GM12872 (cell line): ENCODE measurements around the gene MTPN.

ENCODE experiments used
- CTCF ChIP-seq: IDR thresholded peaks from 3 replicates; pipeline ENCODE4 v1.5.1; 2011; ENCODE audit warnings: low read depth, mild to moderate bottlenecking, low read length, moderate library complexity; ENCODE audit not compliant: insufficient read depth

The MTPN gene

GRCh38 chr7:135956393-135956792 lies 20.8 kb downstream of the MTPN start:
- no peak for TF ChIP-seq CTCF

DNA sequence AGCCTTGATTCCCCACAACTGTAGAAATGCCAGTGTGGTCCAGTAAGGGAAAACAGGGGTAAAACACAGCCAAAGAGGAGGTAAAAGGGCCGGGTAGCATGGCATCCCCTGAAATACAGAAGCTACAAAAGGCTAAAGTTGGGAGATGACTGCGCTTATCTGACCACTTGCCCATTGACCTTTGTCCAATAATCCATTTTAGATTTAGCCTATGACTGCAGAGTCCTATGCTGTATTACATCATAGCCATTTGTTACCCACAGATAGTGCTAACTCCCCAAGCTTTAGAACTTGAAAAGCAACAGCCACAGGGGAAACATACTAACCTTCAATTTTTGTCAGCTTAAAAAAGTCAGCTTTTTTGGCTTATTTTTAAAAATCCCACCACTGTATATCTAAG lies 26.2 kb downstream of the MTPN start:
- TF ChIP-seq CTCF, result no peak

- TF ChIP-seq CTCF, result no peak
Observed at GRCh38 chr7:135950429-135950828, 26.7 kb downstream of the MTPN start.

DNA sequence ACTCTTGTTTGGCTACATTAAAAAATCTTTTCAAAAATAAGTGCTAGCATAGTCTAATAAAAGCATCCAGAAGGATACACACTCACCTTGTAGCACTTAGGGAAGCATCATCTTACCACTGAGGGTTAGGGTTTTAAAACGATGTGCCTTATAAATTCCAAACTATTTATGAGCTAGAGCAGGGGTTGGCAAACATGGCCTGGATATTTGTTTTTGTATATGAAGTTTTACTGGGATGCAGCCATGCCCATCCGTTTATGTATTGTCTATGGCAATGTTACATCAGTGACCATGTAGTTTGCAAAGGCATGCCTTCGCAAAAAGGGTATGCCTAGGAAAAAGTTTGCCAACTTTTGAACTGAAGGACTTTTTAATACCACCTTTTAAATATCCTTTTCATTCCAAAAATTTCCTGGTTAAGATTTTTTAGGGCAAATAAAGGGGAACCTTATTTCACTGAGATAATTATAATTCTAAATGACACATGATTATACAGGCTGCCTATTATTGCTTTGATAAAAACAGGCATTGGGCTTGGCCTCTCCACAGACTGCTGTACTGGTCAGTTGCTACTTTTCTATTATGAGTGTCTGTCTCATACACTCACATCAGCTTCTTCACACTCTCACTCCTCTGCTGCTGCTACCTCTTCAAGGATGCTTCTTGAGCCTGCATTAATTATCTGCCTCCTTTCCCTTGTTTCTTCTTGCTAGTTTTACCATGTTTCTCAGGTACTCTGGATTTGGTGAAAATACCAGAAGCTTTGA lies 30.7 kb downstream of the MTPN start:
- TF ChIP-seq CTCF, result no peak

- no peak for TF ChIP-seq CTCF
Observed at GRCh38 chr7:135944753-135945152, 32.4 kb downstream of the MTPN start.

- TF ChIP-seq CTCF, result no peak
Observed at GRCh38 chr7:135943134-135943879, 33.9 kb downstream of the MTPN start.

DNA sequence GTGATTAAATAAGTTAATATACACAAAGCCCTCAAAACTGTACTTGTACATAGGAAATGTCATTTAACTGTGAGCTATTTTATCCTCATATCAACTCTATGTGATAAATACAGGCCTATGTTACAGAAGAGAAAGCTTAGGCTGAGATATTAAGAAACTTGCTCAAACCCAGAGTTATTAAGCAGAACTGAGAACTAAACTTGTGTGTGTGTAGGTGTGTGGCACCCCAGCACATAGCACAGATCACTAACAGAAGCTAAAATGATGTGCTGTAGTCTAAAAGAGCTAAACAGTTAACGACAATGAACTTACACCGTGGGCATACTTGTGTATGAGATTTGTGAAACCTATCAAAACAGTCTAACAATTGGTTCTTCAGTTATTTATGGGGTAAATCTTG lies 34.5 kb downstream of the MTPN start:
- no peak for TF ChIP-seq CTCF
